Mucosa of descending colon (tissue), 3 donors: ENCODE measurements around the gene HEPACAM2. TPM values are rescaled to one million over a fixed set of nuclear protein-coding genes. Genes with fewer than 3 reads are reported as not detected.

Experiments
- ATAC-seq: fragments of 200-7000 bp; cut with Tn5 transposase; one replicate; pipeline ENCODE4 v1.9.1; 2020; ENCODE audit warnings: mild to moderate bottlenecking, moderate library complexity
- DNase-seq, 3 donors: peaks; one replicate each; pipeline ENCODE4 v3.0.0-alpha.2; 2020
- H3K36me3 ChIP-seq: fragments of 200-600 bp; one replicate; pipeline ENCODE4 v1.8.0; 2021; ENCODE audit warnings: low read depth, mild to moderate bottlenecking
- H3K4me1 ChIP-seq: fragments of 200-600 bp; one replicate; pipeline ENCODE4 v1.8.0; 2021; ENCODE audit warnings: low read depth, mild to moderate bottlenecking
- H3K4me3 ChIP-seq: fragments of 200-600 bp; one replicate; pipeline ENCODE4 v1.8.0; 2021; ENCODE audit warnings: mild to moderate bottlenecking
- H3K9me3 ChIP-seq: fragments of 200-600 bp; one replicate; pipeline ENCODE4 v1.8.0; 2021; ENCODE audit warnings: mild to moderate bottlenecking
- intact Hi-C, 2 donors: fragments of 100-400 bp; cut with DNase I in 1 of 2; cut with micrococcal nuclease in 1 of 2; formaldehyde crosslinking; loops; one replicate each; pipeline versions ENCODE4 v1.11.0 to v1.11.1; 2022; cut with DNase I, micrococcal nuclease
- total RNA-seq, 3 donors: library from RNA; stranded (reverse); fragmentation: NEBNext Ultra II Directional in 2 of 3; extraction: Animal tissue kit (Norgen Biotek cat#: 25700) in 2 of 3; gene quantifications; one replicate each; pipeline versions ENCODE4 v1.2.1 to v1.2.4, GENCODE V29; 2021 to 2023
- TF ChIP-seq, protein P1 (sequence below): fragments of 200-600 bp; IDR thresholded peaks from one replicate; pipeline ENCODE4 v1.8.0; 2022; ENCODE audit warnings: antibody characterized with exemption, mild to moderate bottlenecking
- donor health status: DM: no; HTN: no; CAD: no; lungs with moderate emphysema.
- donor health status: DM: no; HTN: no; CAD: no.
- donor health status: DM: no; HTN: yes; CAD: no.

HEPACAM2 gene
- total RNA-seq, 3 donors from 2014 or later: 24.2 to 106 (median 70.6) TPM

DNA sequence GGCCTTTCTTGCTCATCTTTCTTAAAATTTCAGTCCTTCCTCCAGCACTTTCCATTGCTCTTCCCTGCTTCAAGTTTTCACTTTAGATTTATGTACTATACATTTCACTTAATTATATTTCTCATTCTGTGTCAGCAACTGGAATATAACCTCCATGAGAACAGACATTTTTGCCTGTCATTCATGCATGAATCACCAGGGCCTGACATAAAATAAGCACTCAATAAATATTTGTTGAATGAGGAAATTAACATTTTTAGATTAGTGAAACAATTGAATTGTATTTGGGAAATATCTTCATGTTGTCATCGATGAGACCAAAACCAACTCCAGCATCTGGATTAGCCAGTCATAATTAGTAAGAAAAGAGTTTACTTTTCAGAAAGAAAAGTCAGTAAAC lies 84.1 kb downstream of the HEPACAM2 start:
- intact Hi-C loops: no loop called here
- ATAC-seq (no peak), DNase-seq (no peak)
- Histone ChIP-seq H3K9me3 (peaks cover 3% of the 10 kb centered on the region), H3K4me1 (no peaks in the 10 kb centered on the region), H3K4me3 (no peak overlapping the region), H3K36me3 (no peaks in the 10 kb centered on the region)
- TF ChIP-seq, protein P1, sequence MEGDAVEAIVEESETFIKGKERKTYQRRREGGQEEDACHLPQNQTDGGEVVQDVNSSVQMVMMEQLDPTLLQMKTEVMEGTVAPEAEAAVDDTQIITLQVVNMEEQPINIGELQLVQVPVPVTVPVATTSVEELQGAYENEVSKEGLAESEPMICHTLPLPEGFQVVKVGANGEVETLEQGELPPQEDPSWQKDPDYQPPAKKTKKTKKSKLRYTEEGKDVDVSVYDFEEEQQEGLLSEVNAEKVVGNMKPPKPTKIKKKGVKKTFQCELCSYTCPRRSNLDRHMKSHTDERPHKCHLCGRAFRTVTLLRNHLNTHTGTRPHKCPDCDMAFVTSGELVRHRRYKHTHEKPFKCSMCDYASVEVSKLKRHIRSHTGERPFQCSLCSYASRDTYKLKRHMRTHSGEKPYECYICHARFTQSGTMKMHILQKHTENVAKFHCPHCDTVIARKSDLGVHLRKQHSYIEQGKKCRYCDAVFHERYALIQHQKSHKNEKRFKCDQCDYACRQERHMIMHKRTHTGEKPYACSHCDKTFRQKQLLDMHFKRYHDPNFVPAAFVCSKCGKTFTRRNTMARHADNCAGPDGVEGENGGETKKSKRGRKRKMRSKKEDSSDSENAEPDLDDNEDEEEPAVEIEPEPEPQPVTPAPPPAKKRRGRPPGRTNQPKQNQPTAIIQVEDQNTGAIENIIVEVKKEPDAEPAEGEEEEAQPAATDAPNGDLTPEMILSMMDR: no peak

DNA sequence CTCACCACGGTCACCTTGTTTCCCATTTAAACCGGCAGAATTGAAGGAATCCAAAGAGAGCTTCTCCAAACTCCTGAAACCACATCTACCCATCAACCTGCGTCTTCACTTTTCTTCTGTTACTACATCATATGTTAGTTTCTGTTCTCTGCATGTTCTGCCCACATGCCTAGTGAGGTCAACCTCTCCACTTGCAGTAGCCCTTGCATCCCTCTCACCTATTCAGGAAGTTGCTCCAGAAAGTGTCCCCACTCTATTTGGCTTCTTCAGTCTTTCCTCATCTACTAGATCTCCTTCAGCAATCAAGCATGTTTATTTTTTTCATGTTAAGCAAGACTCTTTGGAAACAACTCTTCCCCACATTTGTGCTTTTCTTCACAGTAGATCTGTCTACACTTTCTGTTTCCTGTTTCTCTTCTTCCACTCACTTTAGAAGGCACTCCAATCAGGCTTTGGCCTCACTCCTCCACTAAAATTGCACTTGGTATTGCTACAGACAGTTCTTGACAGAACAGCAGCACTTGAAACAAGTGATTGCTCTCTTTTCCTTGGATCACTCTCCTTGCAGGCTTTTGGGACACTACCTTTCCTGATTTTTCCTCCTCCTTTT lies 85.6 kb downstream of the HEPACAM2 start:
- no peak for ATAC-seq
- Histone ChIP-seq H3K4me3 (no peak overlapping the region), H3K9me3 (peaks cover 3% of the 10 kb centered on the region), H3K36me3 (no peaks in the 10 kb centered on the region), H3K4me1 (no peaks in the 10 kb centered on the region)
- DNase-seq: no peak
- intact Hi-C loops: no loop called here
- TF ChIP-seq, protein P1: no peak

DNA sequence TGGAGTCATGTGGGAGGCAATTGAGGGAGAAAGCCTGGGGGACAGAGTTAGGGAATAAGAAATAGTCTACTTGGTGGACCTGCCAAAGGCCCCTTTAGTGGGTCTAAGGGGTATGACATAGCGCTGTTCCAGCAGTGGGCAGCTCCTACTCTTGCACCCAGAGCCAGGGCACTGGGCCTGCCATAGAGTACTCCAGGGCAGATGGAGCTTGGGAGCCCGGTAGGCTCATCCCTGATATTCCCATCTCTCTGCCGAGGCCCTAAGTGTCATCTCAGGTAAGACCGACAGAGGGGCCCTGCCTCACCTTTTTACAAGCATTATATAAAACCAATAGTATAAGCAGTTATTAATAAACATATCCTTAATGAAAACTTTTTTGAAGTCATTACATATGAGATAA lies 87.7 kb downstream of the HEPACAM2 start:
- Histone ChIP-seq H3K36me3 (no peaks in the 10 kb centered on the region), H3K4me1 (no peaks in the 10 kb centered on the region), H3K4me3 (no peak overlapping the region), H3K9me3 (peaks cover 21% of the 10 kb centered on the region)
- DNase-seq (no peak), ATAC-seq (no peak)
- TF ChIP-seq, protein P1: no peak
- intact Hi-C loops: no loop called here

Other genes starting within 250 kb of the HEPACAM2 start
- 10 to 100 TPM; 22.6 to 41.8 (median 33.1) TPM for gene SAMD9, start 108.5 kb downstream of the HEPACAM2 start, total RNA-seq
- 10 to 100 TPM; 16.9 to 27.6 (median 22.8) TPM for gene SAMD9L, start 78.1 kb downstream of the HEPACAM2 start, total RNA-seq
- 10 to 100 TPM; 24.6 to 42.4 (median 30.2) TPM for gene VPS50, start 5.9 kb upstream of the HEPACAM2 start, total RNA-seq